Rectal smooth muscle tissue (tissue), 1 donor: ENCODE results near the gene NDRG2.
A peak's percentile ranks its signal among the peaks of the same experiment; 100 is the strongest.

Source experiments
- H3K27ac ChIP-seq: one replicate; pipeline ENCODE4 v1.7.0; 2013; ENCODE audit warnings: low read depth, low read length, inconsistent platforms
- H3K27me3 ChIP-seq: one replicate; pipeline ENCODE4 v1.7.0; 2013; ENCODE audit warnings: low read length; ENCODE audit not compliant: control insufficient read depth, insufficient read depth
- H3K36me3 ChIP-seq: one replicate; pipeline ENCODE4 v1.7.0; 2013; ENCODE audit warnings: low read length; ENCODE audit not compliant: control insufficient read depth, insufficient read depth
- H3K4me1 ChIP-seq: one replicate; pipeline ENCODE4 v1.7.0; 2013; ENCODE audit warnings: low read length; ENCODE audit not compliant: control insufficient read depth, insufficient read depth
- H3K4me3 ChIP-seq: one replicate; pipeline ENCODE4 v1.7.0; 2013; ENCODE audit warnings: low read length
- H3K9ac ChIP-seq: one replicate; pipeline ENCODE4 v1.7.0; 2013; ENCODE audit warnings: low read length

NDRG2 gene

GRCh38 chr14:21039585-21040369 is 14.9 kb upstream of the NDRG2 start:
- Histone ChIP-seq H3K4me3 (peak overlapping the region; percentile 32), H3K9ac (peak overlapping the region; percentile 27), H3K27ac (peak overlapping the region; percentile 85), H3K4me1 (peaks cover 16% of the 10 kb centered on the region), H3K36me3 (no peaks in the 10 kb centered on the region), H3K27me3 (no peaks in the 10 kb centered on the region)

GRCh38 chr14:21038441-21039422 is 13.9 kb upstream of the NDRG2 start:
- Histone ChIP-seq H3K4me1 (peaks cover 16% of the 10 kb centered on the region), H3K9ac (peak overlapping the region; percentile 27), H3K4me3 (peak overlapping the region; percentile 32), H3K36me3 (no peaks in the 10 kb centered on the region), H3K27ac (peak overlapping the region; percentile 85), H3K27me3 (no peaks in the 10 kb centered on the region)

- no peaks in the 10 kb centered on the region for H3K36me3 ChIP-seq
- peaks cover 16% of the 10 kb centered on the region for H3K4me1 ChIP-seq
- H3K4me3 ChIP-seq, result no peak overlapping the region
- H3K27me3 ChIP-seq, result no peaks in the 10 kb centered on the region
- no peak overlapping the region for H3K27ac ChIP-seq
- no peak overlapping the region for H3K9ac ChIP-seq
These were observed 12.3 kb upstream of the NDRG2 start for GRCh38 chr14:21037156-21037555.

- H3K4me3 ChIP-seq, result no peak overlapping the region
- no peak overlapping the region for H3K27ac ChIP-seq
- H3K36me3 ChIP-seq, result no peaks in the 10 kb centered on the region
- no peaks in the 10 kb centered on the region for H3K27me3 ChIP-seq
- H3K9ac ChIP-seq, result no peak overlapping the region
- peaks cover 16% of the 10 kb centered on the region for H3K4me1 ChIP-seq
These were observed 11.9 kb upstream of the NDRG2 start for GRCh38 chr14:21036751-21037150.

GRCh38 chr14:21034707-21035106 is 9.8 kb upstream of the NDRG2 start, which contains the start of gene RNASE13:
RNASE13 (minus strand) TSS chr14:21034807; CDS start chr14:21034288, 519 bp downstream.
- Histone ChIP-seq H3K4me3 (no peak within 1 kb of the TSS), H3K36me3 (no peaks in the 10 kb centered on the region), H3K27me3 (no peaks in the 10 kb centered on the region), H3K9ac (no peak within 1 kb of the TSS), H3K27ac (no peak within 1 kb of the TSS), H3K4me1 (peaks cover 12% of the 10 kb centered on the region)

GRCh38 chr14:21033133-21033698 is 8.4 kb upstream of the NDRG2 start:
- no peaks in the 10 kb centered on the region for H3K4me1 ChIP-seq
- no peaks in the 10 kb centered on the region for H3K27me3 ChIP-seq
- H3K36me3 ChIP-seq, result no peaks in the 10 kb centered on the region
- no peak overlapping the region for H3K9ac ChIP-seq
- no peak overlapping the region for H3K4me3 ChIP-seq
- no peak overlapping the region for H3K27ac ChIP-seq

- Histone ChIP-seq H3K36me3 (no peaks in the 10 kb centered on the region), H3K4me3 (no peak overlapping the region), H3K27ac (no peak overlapping the region), H3K9ac (no peak overlapping the region), H3K4me1 (no peaks in the 10 kb centered on the region), H3K27me3 (no peaks in the 10 kb centered on the region)
These were observed 7.7 kb upstream of the NDRG2 start for GRCh38 chr14:21032326-21033132.

- no peak overlapping the region for H3K27ac ChIP-seq
- H3K27me3 ChIP-seq, result no peaks in the 10 kb centered on the region
- H3K9ac ChIP-seq, result no peak overlapping the region
- H3K4me1 ChIP-seq, result peaks cover 8% of the 10 kb centered on the region
- no peaks in the 10 kb centered on the region for H3K36me3 ChIP-seq
- no peak overlapping the region for H3K4me3 ChIP-seq
These were observed 5.7 kb upstream of the NDRG2 start for GRCh38 chr14:21030531-21030930.

- Histone ChIP-seq H3K27me3 (no peaks in the 10 kb centered on the region), H3K4me3 (no peak within 1 kb of the TSS), H3K4me1 (peaks cover 8% of the 10 kb centered on the region), H3K9ac (no peak within 1 kb of the TSS), H3K27ac (no peak within 1 kb of the TSS), H3K36me3 (no peaks in the 10 kb centered on the region)
These were observed 5.1 kb upstream of the NDRG2 start, which contains the start of gene TPPP2 for GRCh38 chr14:21029917-21030316. TPPP2 (plus strand) TSS chr14:21030217; CDS start chr14:21030582, 365 bp downstream.

GRCh38 chr14:21026988-21027315 is 2.1 kb upstream of the NDRG2 start:
- H3K4me1 ChIP-seq, result peaks cover 8% of the 10 kb centered on the region
- no peak overlapping the region for H3K9ac ChIP-seq
- peak overlapping the region; percentile 89 for H3K27ac ChIP-seq
- no peaks in the 10 kb centered on the region for H3K27me3 ChIP-seq
- no peak overlapping the region for H3K4me3 ChIP-seq
- H3K36me3 ChIP-seq, result no peaks in the 10 kb centered on the region

GRCh38 chr14:21026274-21026987 is 1.6 kb upstream of the NDRG2 start:
- Histone ChIP-seq H3K36me3 (no peaks in the 10 kb centered on the region), H3K27me3 (no peaks in the 10 kb centered on the region), H3K27ac (peak overlapping the region; percentile 89), H3K9ac (no peak overlapping the region), H3K4me1 (peaks cover 8% of the 10 kb centered on the region), H3K4me3 (peak overlapping the region; percentile 44)
